ENCODE data around the gene ERBB4. TPM values are rescaled to one million over a fixed set of nuclear protein-coding genes. Genes with fewer than 3 reads are reported as not detected.

The ERBB4 gene
- total RNA-seq, 1 experiment from 2014 or later: 0.15 TPM

GRCh38 chr2:211724933-211725332, 813.7 kb downstream of the ERBB4 start:
- Histone ChIP-seq H3K4me3 (ENCODE audit: low read depth in 2 of 2, low read length in 2 of 2) (no peak overlapping the region), H3K4me1 (ENCODE audit: control insufficient read depth, insufficient read depth, low read length) (no peaks in the 10 kb centered on the region), H3K36me3 (ENCODE audit: control insufficient read depth, insufficient read depth, low read length) (no peaks in the 10 kb centered on the region), H3K27me3 (ENCODE audit: control insufficient read depth, insufficient read depth, low read length) (no peaks in the 10 kb centered on the region), H3K9me3 (ENCODE audit: control insufficient read depth, insufficient read depth, low read depth, low read length) (no peaks in the 10 kb centered on the region), H3K27ac (ENCODE audit: low read length) (no peak overlapping the region)
- no peak for DNase-seq (ENCODE audit: low read depth, low spot score)
- CTCF ChIA-PET: no interaction called here
- TF ChIP-seq CTCF (IDR thresholded peaks at IDR 0.05): no peak
- no peak for TF ChIP-seq REST (IDR thresholded peaks at IDR 0.05; ENCODE audit: insufficient read depth in 1 of 2, low read depth in 2 of 2, low read length in 1 of 2)
- no peak for TF ChIP-seq SIN3A (IDR thresholded peaks at IDR 0.05; ENCODE audit: borderline replicate concordance, insufficient read depth, low read depth, low read length)
- no peak for TF ChIP-seq POLR2AphosphoS5 (IDR thresholded peaks at IDR 0.05; ENCODE audit: low read depth, low read length)
- TF ChIP-seq TCF7L2 (IDR thresholded peaks at IDR 0.05; ENCODE audit: low read depth, low read length): no peak
- in situ Hi-C loops (cut with HindIII; ENCODE audit: low pct_unique_long_range_greater_than_20kb, low sequenced_read_pairs): no loop called here
- POLR2A ChIA-PET: no interaction called here
- no TSS peak for BruUV-seq (replicated peaks)
- ATAC-seq: no peak
- intact Hi-C loops (cut with micrococcal nuclease; ENCODE audit: unreplicated experiment): no loop called here

- Histone ChIP-seq H3K36me3 (ENCODE audit: control insufficient read depth, insufficient read depth, low read length) (no peaks in the 10 kb centered on the region), H3K27ac (ENCODE audit: low read length) (no peak overlapping the region), H3K4me1 (ENCODE audit: control insufficient read depth, insufficient read depth, low read length) (no peaks in the 10 kb centered on the region), H3K4me3 (ENCODE audit: low read depth in 2 of 2, low read length in 2 of 2) (no peak overlapping the region), H3K9me3 (ENCODE audit: control insufficient read depth, insufficient read depth, low read depth, low read length) (no peaks in the 10 kb centered on the region), H3K27me3 (ENCODE audit: control insufficient read depth, insufficient read depth, low read length) (no peaks in the 10 kb centered on the region)
- CTCF ChIA-PET: no interaction called here
- DNase-seq (ENCODE audit: low read depth, low spot score) (no peak), ATAC-seq (no peak)
- POLR2A ChIA-PET: no interaction called here
- no peak for TF ChIP-seq REST (IDR thresholded peaks at IDR 0.05; ENCODE audit: insufficient read depth in 1 of 2, low read depth in 2 of 2, low read length in 1 of 2)
- no peak for TF ChIP-seq SIN3A (IDR thresholded peaks at IDR 0.05; ENCODE audit: borderline replicate concordance, insufficient read depth, low read depth, low read length)
- TF ChIP-seq POLR2AphosphoS5 (IDR thresholded peaks at IDR 0.05; ENCODE audit: low read depth, low read length): no peak
- no peak for TF ChIP-seq CTCF (IDR thresholded peaks at IDR 0.05)
- TF ChIP-seq TCF7L2 (IDR thresholded peaks at IDR 0.05; ENCODE audit: low read depth, low read length): no peak
- in situ Hi-C loops (cut with HindIII; ENCODE audit: low pct_unique_long_range_greater_than_20kb, low sequenced_read_pairs): no loop called here
- no TSS peak for BruUV-seq (replicated peaks)
- intact Hi-C loops (cut with micrococcal nuclease; ENCODE audit: unreplicated experiment): no loop called here
Measured at GRCh38 chr2:211723398-211723797, 815.2 kb downstream of the ERBB4 start.
